HG02763 (cell line): Measurements from ENCODE around the gene MSX1.

Experiments
- ATAC-seq: cut with Tn5 transposase; IDR thresholded peaks from one replicate; pipeline ENCODE4 v1.9.1; 2021; ENCODE audit warnings: mild to moderate bottlenecking, moderate library complexity; ENCODE audit not compliant: unreplicated experiment

Gene MSX1

DNA sequence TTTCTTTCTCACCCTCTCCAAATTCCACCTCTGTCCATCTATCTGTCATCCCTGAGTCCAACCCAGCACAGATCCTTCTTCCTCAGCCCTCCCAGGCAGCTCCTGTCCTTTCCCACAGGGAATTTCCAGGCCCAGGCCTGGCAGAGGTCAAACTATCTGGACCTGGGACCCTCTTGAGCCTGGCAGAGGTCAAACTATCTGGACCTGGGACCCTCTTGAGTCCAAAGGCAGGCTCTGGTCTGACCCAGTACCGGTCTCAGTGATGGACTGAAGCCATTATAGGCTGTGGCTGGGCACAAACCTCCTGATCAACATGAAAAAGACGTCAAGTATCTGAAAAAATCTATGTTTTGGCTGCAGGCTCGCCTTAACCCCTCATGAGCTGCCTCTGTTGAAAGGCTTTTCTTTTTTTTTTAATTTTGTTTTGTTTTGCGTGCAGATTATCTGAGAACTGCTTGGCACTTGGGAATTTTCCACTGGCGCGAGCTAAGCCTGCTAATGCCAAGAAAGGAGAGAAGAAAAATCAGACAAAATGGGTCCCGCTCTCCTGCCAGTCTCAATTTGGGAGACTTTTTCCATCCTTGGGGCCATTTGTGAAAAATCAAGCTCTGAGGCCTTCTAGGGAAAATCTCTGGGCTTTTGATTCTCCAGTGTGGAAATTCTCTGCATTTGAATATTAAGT is 31.2 kb downstream of the MSX1 start:
- ATAC-seq, result no peak

DNA sequence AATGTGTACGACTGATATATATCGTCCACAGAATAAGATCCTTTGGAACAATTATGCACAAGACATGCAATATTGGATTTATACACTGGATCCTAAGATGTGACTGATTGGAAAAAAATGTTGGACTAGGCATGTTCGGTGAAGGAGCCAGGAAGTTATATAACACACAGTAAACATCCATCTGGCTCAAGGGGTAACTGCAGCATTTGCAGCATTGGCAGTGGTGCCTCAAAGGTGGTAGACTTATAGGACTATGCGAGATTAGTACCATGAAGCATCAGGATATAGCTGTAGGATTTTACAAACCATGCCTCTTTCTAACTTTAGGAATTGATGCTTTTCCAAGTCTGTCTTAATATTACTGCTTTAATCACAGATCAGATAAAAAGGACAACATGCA is 34.3 kb downstream of the MSX1 start:
- ATAC-seq, result no peak

DNA sequence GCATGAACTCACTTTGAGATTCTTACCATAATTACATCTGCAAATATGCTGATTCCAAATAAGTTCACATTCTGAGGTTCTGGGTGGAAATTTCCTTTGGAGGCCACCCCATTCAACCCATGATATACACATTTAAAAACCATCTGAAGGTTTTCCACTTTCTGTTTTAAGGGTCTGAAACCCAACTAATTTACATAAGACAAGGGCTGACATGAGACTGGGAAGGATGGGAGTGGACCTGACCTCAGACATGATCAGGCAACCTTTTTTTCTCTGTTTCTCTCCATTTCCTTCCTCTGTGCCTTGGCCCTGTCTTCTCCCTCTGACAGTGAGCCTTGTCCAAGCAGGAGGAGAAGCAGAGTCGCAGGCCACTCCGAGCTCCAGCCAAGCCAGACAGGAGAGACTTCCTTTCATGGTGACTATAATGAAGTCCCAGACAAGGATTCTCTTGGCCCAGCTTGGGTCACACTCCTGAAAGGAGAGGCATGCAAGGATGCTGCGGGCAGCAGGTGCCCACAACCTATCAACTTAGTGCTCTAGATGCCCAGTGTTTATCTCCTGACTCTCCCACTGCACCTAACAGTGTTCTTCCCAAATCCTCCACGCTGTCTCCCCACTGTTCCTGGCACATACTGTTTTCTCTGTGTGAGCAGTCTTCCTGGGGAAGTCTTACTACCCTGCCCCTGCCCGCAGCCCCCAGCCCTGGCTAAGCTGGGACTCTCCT is 39.9 kb downstream of the MSX1 start:
- ATAC-seq, result no peak

DNA sequence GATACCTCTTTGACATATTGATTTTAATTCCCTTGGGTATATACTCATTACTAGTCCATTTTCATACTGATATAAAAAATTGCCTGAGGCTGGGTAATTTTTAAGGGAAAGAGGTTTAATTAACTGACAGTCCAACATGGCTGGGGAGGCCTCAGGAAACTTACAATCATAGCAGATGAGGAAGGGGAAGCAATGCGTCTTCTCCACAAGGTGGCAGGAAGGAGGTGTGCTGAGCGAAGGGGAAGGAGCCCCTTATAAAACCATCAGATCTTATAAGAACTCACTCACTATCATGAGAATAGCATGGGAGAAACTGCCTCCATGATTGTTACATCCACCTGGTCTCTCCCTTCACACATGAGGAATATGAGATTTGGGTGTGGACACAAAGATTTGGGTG is 42.4 kb downstream of the MSX1 start:
- ATAC-seq, result no peak

DNA sequence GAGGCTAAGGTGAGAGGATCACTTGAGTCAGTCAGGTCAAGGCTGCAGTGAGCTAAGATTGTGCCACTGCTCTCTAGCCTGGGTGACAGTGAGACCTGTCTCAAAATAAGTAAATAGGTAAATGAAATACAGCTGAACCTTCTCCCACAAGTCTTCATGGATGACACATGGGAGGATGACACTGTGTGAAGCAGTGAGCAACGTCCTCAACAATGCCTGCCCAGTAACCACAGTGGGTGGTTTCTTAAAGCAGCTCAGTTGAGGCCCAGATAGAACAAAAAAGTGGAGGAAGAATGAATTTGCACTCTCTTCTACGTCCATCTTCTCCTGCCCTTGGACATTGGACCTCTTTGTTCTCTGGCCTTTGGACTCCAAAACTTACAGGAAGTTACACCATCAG is 52.7 kb downstream of the MSX1 start:
- no peak for ATAC-seq

DNA sequence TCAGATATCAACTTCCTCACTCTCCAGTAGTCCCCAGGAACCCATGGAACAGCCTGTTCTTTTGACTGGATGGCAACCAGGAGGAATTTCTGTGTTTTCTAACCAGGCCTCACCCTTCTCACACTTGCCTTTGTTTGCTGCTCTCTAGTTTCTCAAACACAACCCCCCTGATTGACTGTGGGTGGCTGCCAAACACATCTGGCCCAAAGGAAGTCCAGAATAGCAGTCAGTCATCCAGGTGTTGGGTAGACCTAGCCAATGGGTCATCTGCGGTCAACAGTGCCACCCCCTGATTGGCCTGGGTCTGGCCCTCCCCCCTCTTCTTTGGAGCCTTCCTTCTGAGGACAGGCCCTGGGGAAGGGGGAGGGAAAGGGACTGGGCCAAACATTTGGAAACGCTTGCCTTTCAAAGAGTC is 53.7 kb downstream of the MSX1 start:
- no peak for ATAC-seq
